ENCODE measurements around the gene DOLPP1. TPM values are rescaled to one million over a fixed set of nuclear protein-coding genes. Genes with fewer than 3 reads are reported as not detected.
A peak's percentile ranks its signal among the peaks of the same experiment; 100 is the strongest.

Gene DOLPP1
- total and polyA plus RNA-seq, 2 of the 8 experiments (the other 6 are each of a cell fraction or from before 2014, with no cell fraction given) = 36.0 to 45.3 TPM

DNA sequence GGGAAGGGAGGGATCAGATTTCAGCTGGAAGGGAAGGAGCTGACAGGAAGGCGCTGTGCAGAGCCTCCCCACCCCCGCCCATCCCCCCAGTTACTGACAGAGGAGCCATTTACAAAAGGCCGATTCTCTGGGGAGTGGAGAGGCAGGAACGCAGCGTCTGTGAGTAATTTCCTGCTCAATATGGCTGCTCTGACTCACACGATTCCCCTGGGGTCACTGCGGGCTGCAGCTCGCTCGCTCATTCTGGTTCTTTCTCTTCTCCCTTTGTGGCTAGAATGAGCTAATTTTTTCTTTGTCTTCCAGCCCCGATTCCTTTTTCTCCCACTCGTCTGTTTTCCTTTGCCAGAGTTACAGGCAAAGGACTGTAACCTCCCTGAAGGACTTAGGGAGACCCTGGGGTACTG, 59.1 kb downstream of the DOLPP1 start (continued):
- TF ChIP-seq, protein P1, sequence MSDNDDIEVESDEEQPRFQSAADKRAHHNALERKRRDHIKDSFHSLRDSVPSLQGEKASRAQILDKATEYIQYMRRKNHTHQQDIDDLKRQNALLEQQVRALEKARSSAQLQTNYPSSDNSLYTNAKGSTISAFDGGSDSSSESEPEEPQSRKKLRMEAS (IDR thresholded peaks at IDR 0.05) = 0 out of 2 replicates have a peak, but pooled peaks have one; percentile 37
- peak; percentile 1 to 20; a peak in 2 of 4 replicates for TF ChIP-seq RAD21 (IDR thresholded peaks at IDR 0.05 in 1 of 2, conservative IDR thresholded peaks at IDR 0.05 in 1 of 2; ENCODE audit: low read depth in 2 of 2, low read length in 2 of 2)
- TF ChIP-seq SP1 (IDR thresholded peaks at IDR 0.05; ENCODE audit: low read depth, low read length) = peak; percentile 88
- no peak for TF ChIP-seq GTF2F1 (IDR thresholded peaks at IDR 0.05; ENCODE audit: borderline replicate concordance, low read depth, low read length)
- 0 out of 2 replicates have a peak, but pooled peaks have one; percentile 15 for TF ChIP-seq PHF8 (conservative IDR thresholded peaks at IDR 0.05; ENCODE audit: low read depth, low read length)
- peak; percentile 71; the same call in 1 of the 2 replicates for TF ChIP-seq KDM1A (IDR thresholded peaks at IDR 0.05; ENCODE audit: borderline replicate concordance, low read length)
- peak; percentile 78 for TF ChIP-seq TBP (IDR thresholded peaks at IDR 0.05; ENCODE audit: low read depth, low read length)
- TF ChIP-seq TEAD4 (IDR thresholded peaks at IDR 0.05; ENCODE audit: low read depth, low read length) = peak; percentile 55; the same call in 1 of the 2 replicates
- peak; percentile 83 to 93; a peak in 3 of 4 replicates for TF ChIP-seq SIN3A (conservative IDR thresholded peaks at IDR 0.05 in 1 of 2, IDR thresholded peaks at IDR 0.05 in 1 of 2; ENCODE audit: low read depth in 1 of 2, low read length in 2 of 2)
- peak; percentile 48; the same call in 1 of the 2 replicates for TF ChIP-seq EGR1 (IDR thresholded peaks at IDR 0.05; ENCODE audit: borderline replicate concordance, low read depth, low read length)
- peak in 1 of 2 experiments; percentile 83; a peak in 2 of 3 replicates for TF ChIP-seq POLR2A (IDR thresholded peaks at IDR 0.05; ENCODE audit: control extremely low read depth in 1 of 2, low read depth in 2 of 2, low read length in 2 of 2)
- TF ChIP-seq, protein P2, sequence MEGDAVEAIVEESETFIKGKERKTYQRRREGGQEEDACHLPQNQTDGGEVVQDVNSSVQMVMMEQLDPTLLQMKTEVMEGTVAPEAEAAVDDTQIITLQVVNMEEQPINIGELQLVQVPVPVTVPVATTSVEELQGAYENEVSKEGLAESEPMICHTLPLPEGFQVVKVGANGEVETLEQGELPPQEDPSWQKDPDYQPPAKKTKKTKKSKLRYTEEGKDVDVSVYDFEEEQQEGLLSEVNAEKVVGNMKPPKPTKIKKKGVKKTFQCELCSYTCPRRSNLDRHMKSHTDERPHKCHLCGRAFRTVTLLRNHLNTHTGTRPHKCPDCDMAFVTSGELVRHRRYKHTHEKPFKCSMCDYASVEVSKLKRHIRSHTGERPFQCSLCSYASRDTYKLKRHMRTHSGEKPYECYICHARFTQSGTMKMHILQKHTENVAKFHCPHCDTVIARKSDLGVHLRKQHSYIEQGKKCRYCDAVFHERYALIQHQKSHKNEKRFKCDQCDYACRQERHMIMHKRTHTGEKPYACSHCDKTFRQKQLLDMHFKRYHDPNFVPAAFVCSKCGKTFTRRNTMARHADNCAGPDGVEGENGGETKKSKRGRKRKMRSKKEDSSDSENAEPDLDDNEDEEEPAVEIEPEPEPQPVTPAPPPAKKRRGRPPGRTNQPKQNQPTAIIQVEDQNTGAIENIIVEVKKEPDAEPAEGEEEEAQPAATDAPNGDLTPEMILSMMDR (IDR thresholded peaks at IDR 0.05; ENCODE audit: control extremely low read depth in 1 of 3, insufficient read depth in 1 of 3, low read depth in 1 of 3, low read length in 3 of 3) = no peak
- peak; percentile 31 for TF ChIP-seq CTBP2 (IDR thresholded peaks at IDR 0.05; ENCODE audit: borderline replicate concordance, insufficient read depth, insufficient read length, low read length)
- no peak for TF ChIP-seq SUZ12 (IDR thresholded peaks at IDR 0.05; ENCODE audit: low read length)
- TF ChIP-seq HDAC2 (IDR thresholded peaks at IDR 0.05; ENCODE audit: borderline replicate concordance in 1 of 2, low read depth in 2 of 2, low read length in 2 of 2) = peak in 1 of 2 experiments; percentile 86; a peak in 2 of 4 replicates
- peak; percentile 25; the same call in 1 of the 2 replicates for TF ChIP-seq GABPA (IDR thresholded peaks at IDR 0.05; ENCODE audit: borderline replicate concordance, insufficient read depth, low read length)
- no peak for TF ChIP-seq CHD1 (IDR thresholded peaks at IDR 0.05; ENCODE audit: low read depth, low read length)
- TF ChIP-seq SAP30 (IDR thresholded peaks at IDR 0.05; ENCODE audit: insufficient read depth, insufficient replicate concordance, low read length) = peak; percentile 63
- peak; percentile 38; the same call in 1 of the 2 replicates for TF ChIP-seq JUND (IDR thresholded peaks at IDR 0.05; ENCODE audit: low read length)
- TF ChIP-seq SIX5 (IDR thresholded peaks at IDR 0.05; ENCODE audit: low read depth, low read length) = peak; percentile 48
- no peak for TF ChIP-seq RFX5 (IDR thresholded peaks at IDR 0.05; ENCODE audit: borderline replicate concordance, low read depth, low read length)

Measured in H1 (cell line).